OCI-LY1 (cell line): ENCODE data around the gene SMAD1.

Experiments
- H2AFZ ChIP-seq: fragments of 200-600 bp; sonication (generic), shearing (Covaris generic); 2 replicates; pipeline ENCODE4 v1.6.0; 2014; ENCODE audit warnings: antibody characterized with exemption, mild to moderate bottlenecking, low read length
- H3F3A ChIP-seq: fragments of 200-600 bp; sonication (generic), shearing (Covaris generic); 2 replicates; pipeline ENCODE4 v1.6.0; 2014; ENCODE audit warnings: mild to moderate bottlenecking, antibody characterized with exemption, low read length, moderate library complexity; ENCODE audit not compliant: insufficient read depth
- H3K27ac ChIP-seq: fragments of 200-600 bp; sonication (generic); 2 replicates; pipeline ENCODE4 v1.5.1; 2014; ENCODE audit warnings: low read length, mixed run types, mild to moderate bottlenecking, low read depth; ENCODE audit not compliant: poor library complexity, severe bottlenecking
- H3K27me3 ChIP-seq: fragments of 200-600 bp; sonication (generic); 2 replicates; pipeline ENCODE4 v1.6.0; 2014; ENCODE audit warnings: antibody characterized with exemption, mild to moderate bottlenecking, low read length, moderate library complexity; ENCODE audit not compliant: insufficient read depth
- H3K36me3 ChIP-seq: fragments of 200-600 bp; sonication (generic); 2 replicates; pipeline ENCODE4 v1.6.1; 2014; ENCODE audit warnings: mild to moderate bottlenecking, antibody characterized with exemption, low read length, moderate library complexity, mixed read lengths; ENCODE audit not compliant: insufficient read depth
- H3K4me1 ChIP-seq: fragments of 200-600 bp; sonication (generic); 2 replicates; pipeline ENCODE4 v1.5.1; 2014; ENCODE audit warnings: mild to moderate bottlenecking, low read length, moderate library complexity; ENCODE audit not compliant: insufficient read depth, severe bottlenecking
- H3K4me2 ChIP-seq: fragments of 200-600 bp; sonication (generic), shearing (Covaris generic); 2 replicates; pipeline ENCODE4 v1.6.1; 2014; ENCODE audit warnings: low read length
- H3K4me3 ChIP-seq: fragments of 200-600 bp; sonication (generic); 2 replicates; pipeline ENCODE4 v1.5.1; 2014; ENCODE audit warnings: low read length, low read depth, mild to moderate bottlenecking, mixed read lengths; ENCODE audit not compliant: poor library complexity, severe bottlenecking
- H3K79me2 ChIP-seq: fragments of 200-600 bp; shearing (Covaris generic); 2 replicates; pipeline ENCODE4 v1.6.1; 2016; ENCODE audit warnings: mixed run types, low read length, mixed read lengths; ENCODE audit not compliant: insufficient read depth
- H3K9ac ChIP-seq: fragments of 200-600 bp; sonication (generic), shearing (Covaris generic); 2 replicates; pipeline ENCODE4 v1.6.1; 2014; ENCODE audit warnings: mild to moderate bottlenecking, low read length, mixed read lengths
- H3K9me2 ChIP-seq: fragments of 200-600 bp; sonication (generic), shearing (Covaris generic); 2 replicates; pipeline ENCODE4 v1.6.1; 2014; ENCODE audit warnings: low read depth, mild to moderate bottlenecking, low read length, mixed read lengths
- H3K9me3 ChIP-seq: fragments of 200-600 bp; shearing (Covaris generic); 2 replicates; pipeline ENCODE4 v1.6.1; 2014; ENCODE audit warnings: low read length, mixed read lengths
- H4K20me1 ChIP-seq: fragments of 200-600 bp; sonication (generic), shearing (Covaris generic); 2 replicates; pipeline ENCODE4 v1.6.0; 2016; ENCODE audit warnings: mild to moderate bottlenecking, low read length; ENCODE audit not compliant: insufficient read depth
- EZH2 ChIP-seq: fragments of 200-600 bp; sonication (generic), shearing (Covaris generic); IDR thresholded peaks from 2 replicates; pipeline ENCODE4 v1.8.0; 2017; ENCODE audit warnings: borderline replicate concordance, mixed run types, mild to moderate bottlenecking, antibody characterized with exemption, low read length, moderate library complexity, mixed read lengths
- TF ChIP-seq, protein P1 (sequence below): fragments of 200-600 bp; sonication (generic), shearing (Covaris generic); IDR thresholded peaks from 2 replicates; pipeline ENCODE4 v1.5.1; 2017; ENCODE audit warnings: mild to moderate bottlenecking, antibody characterized with exemption, low read length, moderate library complexity, mixed read lengths

The SMAD1 gene

DNA sequence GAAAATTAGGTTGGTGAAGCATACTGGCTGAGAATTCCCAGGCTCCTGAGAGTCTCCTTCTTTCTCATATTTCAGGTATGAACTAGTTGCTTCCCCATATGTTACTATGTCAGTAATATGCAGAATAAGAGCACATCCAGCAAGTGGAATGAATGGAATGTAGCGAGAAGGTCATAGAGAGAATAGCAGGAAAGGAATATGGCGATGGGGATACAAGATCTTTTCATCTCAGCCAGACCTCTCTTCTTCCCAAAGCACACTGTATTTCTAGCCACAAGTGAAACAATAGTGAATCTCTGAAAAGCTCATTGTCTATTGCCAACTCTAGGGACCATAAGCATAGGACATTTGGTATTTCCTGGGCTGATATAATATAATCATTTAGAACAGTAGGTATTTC lies 82.9 kb downstream of the SMAD1 start:
- TF ChIP-seq, protein P1, sequence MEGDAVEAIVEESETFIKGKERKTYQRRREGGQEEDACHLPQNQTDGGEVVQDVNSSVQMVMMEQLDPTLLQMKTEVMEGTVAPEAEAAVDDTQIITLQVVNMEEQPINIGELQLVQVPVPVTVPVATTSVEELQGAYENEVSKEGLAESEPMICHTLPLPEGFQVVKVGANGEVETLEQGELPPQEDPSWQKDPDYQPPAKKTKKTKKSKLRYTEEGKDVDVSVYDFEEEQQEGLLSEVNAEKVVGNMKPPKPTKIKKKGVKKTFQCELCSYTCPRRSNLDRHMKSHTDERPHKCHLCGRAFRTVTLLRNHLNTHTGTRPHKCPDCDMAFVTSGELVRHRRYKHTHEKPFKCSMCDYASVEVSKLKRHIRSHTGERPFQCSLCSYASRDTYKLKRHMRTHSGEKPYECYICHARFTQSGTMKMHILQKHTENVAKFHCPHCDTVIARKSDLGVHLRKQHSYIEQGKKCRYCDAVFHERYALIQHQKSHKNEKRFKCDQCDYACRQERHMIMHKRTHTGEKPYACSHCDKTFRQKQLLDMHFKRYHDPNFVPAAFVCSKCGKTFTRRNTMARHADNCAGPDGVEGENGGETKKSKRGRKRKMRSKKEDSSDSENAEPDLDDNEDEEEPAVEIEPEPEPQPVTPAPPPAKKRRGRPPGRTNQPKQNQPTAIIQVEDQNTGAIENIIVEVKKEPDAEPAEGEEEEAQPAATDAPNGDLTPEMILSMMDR: no peak
- TF ChIP-seq EZH2: no peak
- Histone ChIP-seq H3K4me3 (no peak overlapping the region), H3K27me3 (no peaks in the 10 kb centered on the region), H2AFZ (no peak overlapping the region), H3K9ac (no peak overlapping the region), H4K20me1 (no peaks in the 10 kb centered on the region), H3K9me2 (no peaks in the 10 kb centered on the region), H3K4me1 (no peaks in the 10 kb centered on the region), H3K36me3 (peaks cover 14% of the 10 kb centered on the region), H3K9me3 (no peaks in the 10 kb centered on the region), H3K4me2 (no peak overlapping the region), H3K79me2 (no peaks in the 10 kb centered on the region), H3K27ac (no peak overlapping the region), H3F3A (no peaks in the 10 kb centered on the region)

DNA sequence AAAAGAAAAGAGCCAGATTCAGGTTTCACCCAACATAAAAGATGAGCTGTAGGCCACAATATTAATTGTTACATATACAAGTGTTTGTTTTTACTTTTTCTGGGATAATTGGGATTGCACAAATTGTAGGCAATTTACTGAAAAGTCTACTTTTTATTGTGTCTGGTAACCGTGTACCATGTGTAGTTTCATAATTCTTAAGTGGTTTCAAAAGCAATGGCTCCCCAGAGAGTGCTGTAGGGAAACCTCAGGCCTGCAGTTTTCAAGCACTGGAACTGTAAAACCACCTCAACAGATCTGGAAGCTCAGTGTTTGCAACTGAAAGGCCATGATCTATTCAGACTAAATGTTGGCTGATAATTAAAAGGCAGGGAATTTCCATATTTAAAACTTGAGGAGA lies 83.7 kb downstream of the SMAD1 start:
- Histone ChIP-seq H3K4me2 (no peak overlapping the region), H3K79me2 (no peaks in the 10 kb centered on the region), H3K9ac (no peak overlapping the region), H3K4me1 (no peaks in the 10 kb centered on the region), H3K9me2 (no peaks in the 10 kb centered on the region), H3K9me3 (no peaks in the 10 kb centered on the region), H2AFZ (no peak overlapping the region), H3K36me3 (peaks cover 6% of the 10 kb centered on the region), H4K20me1 (no peaks in the 10 kb centered on the region), H3K4me3 (no peak overlapping the region), H3K27me3 (no peaks in the 10 kb centered on the region), H3F3A (no peaks in the 10 kb centered on the region), H3K27ac (no peak overlapping the region)
- TF ChIP-seq, protein P1: no peak
- no peak for TF ChIP-seq EZH2

DNA sequence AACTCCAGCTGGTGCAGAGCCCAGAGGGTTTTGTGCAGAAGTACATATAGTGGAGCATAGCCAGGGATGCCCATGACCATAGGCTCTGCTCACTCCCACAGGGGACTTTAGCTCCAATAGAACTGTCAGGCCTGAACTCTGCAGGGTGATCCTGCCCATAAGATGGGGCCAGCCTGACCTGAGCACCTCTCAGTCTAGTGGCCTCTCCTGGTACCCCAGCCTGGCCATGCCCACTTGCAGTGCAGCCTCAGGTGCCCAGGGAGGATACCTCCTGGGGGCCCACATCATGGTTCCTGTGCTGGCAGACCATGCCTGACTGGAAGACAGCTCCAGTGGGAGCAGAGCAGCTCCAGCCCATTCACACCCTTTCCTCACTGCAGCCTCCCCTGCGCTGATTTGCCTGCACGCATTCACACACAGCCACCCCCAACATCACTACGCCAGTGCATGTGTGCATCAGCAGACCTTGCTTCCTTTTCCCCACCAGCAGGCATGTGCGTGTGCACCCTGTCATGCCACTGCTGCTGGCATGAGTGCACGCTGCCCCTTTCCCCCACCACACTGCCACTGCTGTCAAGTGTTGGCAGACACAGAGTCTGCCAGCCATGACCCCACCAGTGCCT lies 84.5 kb downstream of the SMAD1 start:
- H3F3A ChIP-seq: no peaks in the 10 kb centered on the region
- no peaks in the 10 kb centered on the region for H4K20me1 ChIP-seq
- H3K9ac ChIP-seq: no peak overlapping the region
- no peak overlapping the region for H3K27ac ChIP-seq
- H2AFZ ChIP-seq: no peak overlapping the region
- H3K9me2 ChIP-seq: no peaks in the 10 kb centered on the region
- no peaks in the 10 kb centered on the region for H3K9me3 ChIP-seq
- TF ChIP-seq, protein P1: no peak
- H3K27me3 ChIP-seq: no peaks in the 10 kb centered on the region
- no peaks in the 10 kb centered on the region for H3K4me1 ChIP-seq
- no peaks in the 10 kb centered on the region for H3K79me2 ChIP-seq
- H3K4me3 ChIP-seq: no peak overlapping the region
- H3K4me2 ChIP-seq: no peak overlapping the region
- H3K36me3 ChIP-seq: no peaks in the 10 kb centered on the region; the same call in 1 of the 2 replicates
